ENCODE results near the gene XG.
"Not testable (repeated sequence)": the region's sequence is repeated elsewhere in the genome, so short reads cannot be mapped to it uniquely, and the experiment has no call there.

DNA sequence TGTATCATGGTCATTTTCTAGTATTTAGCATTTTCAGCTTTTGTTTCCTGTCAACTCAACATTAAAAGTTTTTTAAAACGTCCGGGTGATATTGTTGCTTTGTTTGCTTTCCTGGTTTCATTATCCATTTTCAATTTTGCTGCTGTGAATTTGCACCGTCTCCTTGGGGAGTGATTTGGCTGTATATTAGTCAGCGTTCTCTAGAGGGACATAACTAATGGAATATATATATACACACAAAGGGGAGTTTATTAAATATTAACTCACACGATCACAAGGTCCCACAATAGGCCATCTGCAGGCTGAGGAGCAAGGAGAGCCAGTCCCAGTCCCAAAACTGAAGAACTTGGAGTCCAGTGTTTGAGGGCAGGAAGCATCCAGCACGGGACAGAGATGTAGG, 5.6 kb upstream of the XG start:
- TF ChIP-seq CTCF (IDR thresholded peaks at IDR 0.05; ENCODE audit: low read depth, low read length); POLR2A (IDR thresholded peaks at IDR 0.05; ENCODE audit: extremely low read depth, insufficient read length): not testable (repeated sequence)
- TF ChIP-seq, protein P1, sequence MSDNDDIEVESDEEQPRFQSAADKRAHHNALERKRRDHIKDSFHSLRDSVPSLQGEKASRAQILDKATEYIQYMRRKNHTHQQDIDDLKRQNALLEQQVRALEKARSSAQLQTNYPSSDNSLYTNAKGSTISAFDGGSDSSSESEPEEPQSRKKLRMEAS (IDR thresholded peaks at IDR 0.05; ENCODE audit: low read depth, low read length): not testable (repeated sequence)
